ENCODE measurements around the gene FOXF2. TPM values are rescaled to one million over a fixed set of nuclear protein-coding genes. Genes with fewer than 3 reads are reported as not detected.

The FOXF2 gene
- total RNA-seq, 2 donors from 2014 or later, result 0.26 TPM; not detected in 1

- DNase-seq, result peak in 1 of 4 donors; percentile 13
- H3K36me3 ChIP-seq (replicated peaks in 1 of 2; ENCODE audit: insufficient read depth in 1 of 2, low read depth in 2 of 2), result no peaks in the 10 kb centered on the region
- H3K4me1 ChIP-seq, result peaks cover 38% of the 10 kb centered on the region
- 2% methylated on average over 86 of the region's 106 CpGs; no CpG with 5 or more reads in 1 of the 2 donors for WGBS, 2 donors
- no peaks in the 10 kb centered on the region for H3K9me3 ChIP-seq
- no peak overlapping the region for H3K4me3 ChIP-seq
- intact Hi-C loops (cut with DNase I), result loop anchor here (10.0 kb wide), 1 partner anchor 796 kb away; no protein-coding TSS in a partner anchor
- no peak overlapping the region for H3K27ac ChIP-seq
- peak; percentile 24 for ATAC-seq
- H3K27me3 ChIP-seq, result peaks cover 0 to 37% of the 10 kb centered on the region in 2 donors
- TF ChIP-seq CTCF (IDR thresholded peaks at IDR 0.05), result no peak
- TF ChIP-seq POLR2A (IDR thresholded peaks at IDR 0.05), result no peak
Observed at GRCh38 chr6:1390133-1390945, 963 bp downstream of the FOXF2 start.

DNA sequence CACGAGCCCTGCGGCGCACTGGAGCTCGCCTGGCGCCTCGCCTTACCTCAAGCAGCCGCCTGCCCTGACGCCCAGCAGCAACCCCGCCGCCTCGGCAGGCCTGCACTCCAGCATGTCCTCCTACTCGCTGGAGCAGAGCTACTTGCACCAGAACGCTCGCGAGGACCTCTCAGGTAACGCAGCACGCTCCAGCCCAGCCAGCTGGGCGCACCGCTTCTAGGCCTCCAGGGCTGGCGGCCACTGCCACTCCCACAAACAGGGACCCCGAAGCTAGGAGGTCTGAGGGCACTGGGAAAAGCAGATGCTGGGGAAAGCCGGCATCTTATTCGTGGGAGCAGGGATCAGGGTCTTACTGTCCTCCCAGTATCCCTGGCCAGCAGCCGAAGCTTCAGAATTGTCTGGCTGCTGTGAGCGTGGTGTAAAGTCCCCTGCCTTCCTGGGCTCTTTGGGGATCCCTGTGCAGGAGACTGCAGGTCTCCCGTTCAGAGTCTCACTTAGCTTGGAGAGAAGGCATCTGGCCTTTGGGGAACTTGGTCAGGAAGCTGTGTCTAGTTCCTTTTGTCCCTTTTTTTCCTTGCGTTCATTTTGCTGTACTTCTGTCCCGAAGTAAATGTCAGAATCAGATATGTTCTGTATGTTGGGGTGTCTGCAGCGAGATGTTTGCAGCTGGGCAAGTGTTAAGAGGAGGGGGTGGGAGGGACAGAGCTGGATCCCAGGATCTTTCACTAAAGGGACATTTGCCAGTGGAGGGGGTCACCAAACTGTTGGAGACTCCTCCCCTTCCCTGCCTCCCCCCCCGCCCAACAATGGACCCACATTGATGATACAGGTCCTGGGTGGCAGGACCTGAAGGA lies 1.8 kb downstream of the FOXF2 start:
- 4 to 20% methylated on average over 6 to 30 of the region's 30 CpGs for WGBS, 2 donors
- no peak for ATAC-seq
- Histone ChIP-seq H3K9me3 (no peaks in the 10 kb centered on the region), H3K4me3 (no peak overlapping the region), H3K4me1 (peaks cover 38% of the 10 kb centered on the region), H3K27ac (no peak overlapping the region), H3K27me3 (peaks cover 0 to 29% of the 10 kb centered on the region in 2 donors), H3K36me3 (replicated peaks in 1 of 2; ENCODE audit: insufficient read depth in 1 of 2, low read depth in 2 of 2) (no peaks in the 10 kb centered on the region)
- intact Hi-C loops (cut with DNase I), result loop anchor here (10.0 kb wide), 1 partner anchor 796 kb away; no protein-coding TSS in a partner anchor
- no peak for DNase-seq
- TF ChIP-seq CTCF (IDR thresholded peaks at IDR 0.05), result no peak
- no peak for TF ChIP-seq POLR2A (IDR thresholded peaks at IDR 0.05)

DNA sequence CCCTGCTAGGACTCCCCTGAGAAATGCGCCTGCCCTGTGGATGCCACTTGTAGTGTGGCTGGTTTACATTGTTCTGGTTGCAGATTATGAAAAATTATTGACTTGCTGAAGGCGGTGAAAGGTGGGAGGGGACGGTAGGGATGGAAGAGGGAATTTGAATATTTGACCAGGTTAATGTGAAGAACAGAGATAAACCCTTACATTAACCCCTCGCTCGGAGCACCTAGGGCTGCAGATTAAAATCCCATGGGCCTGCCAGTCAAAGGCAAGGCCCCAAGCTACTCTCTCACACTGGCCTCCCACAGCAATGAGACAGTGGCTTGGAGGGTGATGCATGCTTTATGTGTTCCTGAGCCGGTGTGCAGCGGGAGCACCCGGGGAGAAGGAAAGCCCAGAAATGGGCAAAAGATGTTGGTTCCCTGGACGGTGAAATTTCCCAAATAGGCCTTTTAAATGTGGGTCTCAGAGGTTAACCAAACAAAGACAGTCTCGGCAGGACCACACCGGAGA lies 2.5 kb downstream of the FOXF2 start:
- no peak for TF ChIP-seq POLR2A (IDR thresholded peaks at IDR 0.05)
- no peak for TF ChIP-seq CTCF (IDR thresholded peaks at IDR 0.05)
- no peak overlapping the region for H3K4me3 ChIP-seq

GRCh38 chr6:1392813-1393640 lies 3.7 kb downstream of the FOXF2 start:
- H3K36me3 ChIP-seq (replicated peaks in 1 of 2; ENCODE audit: insufficient read depth in 1 of 2, low read depth in 2 of 2), result no peaks in the 10 kb centered on the region
- intact Hi-C loops (cut with DNase I), result loop anchor here (10.0 kb wide), 1 partner anchor 798 kb away; no protein-coding TSS in a partner anchor
- peaks cover 0 to 27% of the 10 kb centered on the region in 2 donors for H3K27me3 ChIP-seq
- DNase-seq, result no peak
- TF ChIP-seq POLR2A (IDR thresholded peaks at IDR 0.05) (no peak), CTCF (IDR thresholded peaks at IDR 0.05) (no peak)
- no peak for ATAC-seq
- H3K4me1 ChIP-seq, result peaks cover 38% of the 10 kb centered on the region
- no peaks in the 10 kb centered on the region for H3K9me3 ChIP-seq
- no peak overlapping the region for H3K27ac ChIP-seq
- 4 to 23% methylated on average over 6 to 72 of the region's 74 CpGs for WGBS, 2 donors
- H3K4me3 ChIP-seq, result no peak overlapping the region

More for the DNA sequence above, 2.5 kb downstream of the FOXF2 start:
- intact Hi-C loops (cut with DNase I), result loop anchor here (10.0 kb wide), 1 partner anchor 797 kb away; no protein-coding TSS in a partner anchor
- no peaks in the 10 kb centered on the region for H3K9me3 ChIP-seq
- DNase-seq (no peak), ATAC-seq (no peak)
- peaks cover 38% of the 10 kb centered on the region for H3K4me1 ChIP-seq
- H3K36me3 ChIP-seq (replicated peaks in 1 of 2; ENCODE audit: insufficient read depth in 1 of 2, low read depth in 2 of 2), result no peaks in the 10 kb centered on the region
- no peak overlapping the region for H3K27ac ChIP-seq
- peaks cover 0 to 27% of the 10 kb centered on the region in 2 donors for H3K27me3 ChIP-seq
- 18 to 20% methylated on average over 10 to 11 of the region's 11 CpGs for WGBS, 2 donors
